Liver (tissue), 9 donors: Measurements from ENCODE around the gene MT3. TPM values are rescaled to one million over a fixed set of nuclear protein-coding genes. Genes with fewer than 3 reads are reported as not detected.
"Not testable (repeated sequence)": the region's sequence is repeated elsewhere in the genome, so short reads cannot be mapped to it uniquely, and the experiment has no call there.

Experiments used
- DNase-seq: peaks from one replicate; pipeline ENCODE4 v3.0.0-alpha.2; 2017; ENCODE audit warnings: low spot score
- H3K27ac ChIP-seq, 2 donors: one replicate each; pipeline ENCODE4 v1.7.0; 2013; ENCODE audit warnings: inconsistent platforms in 2 of 2, low read length in 2 of 2, control low read depth in 1 of 2, low read depth in 1 of 2, mild to moderate bottlenecking in 1 of 2
- H3K27me3 ChIP-seq, 4 donors: one replicate each; pipeline versions ENCODE4 v1.6.1 to v1.7.0; 2013; ENCODE audit warnings: low read length in 3 of 4, inconsistent platforms in 1 of 4, mild to moderate bottlenecking in 1 of 4, moderate library complexity in 1 of 4; ENCODE audit not compliant: control insufficient read depth in 4 of 4, insufficient read depth in 4 of 4
- H3K36me3 ChIP-seq, 4 donors: one replicate each; pipeline versions ENCODE4 v1.6.1 to v1.7.0; 2013; ENCODE audit warnings: low read length in 3 of 4, mild to moderate bottlenecking in 3 of 4, low read depth in 1 of 4, moderate library complexity in 1 of 4; ENCODE audit not compliant: control insufficient read depth in 4 of 4, insufficient read depth in 3 of 4
- H3K4me1 ChIP-seq, 4 donors: one replicate each; pipeline versions ENCODE4 v1.6.1 to v1.7.0; 2013; ENCODE audit warnings: low read length in 3 of 4, mild to moderate bottlenecking in 3 of 4, moderate library complexity in 1 of 4; ENCODE audit not compliant: control insufficient read depth in 4 of 4, insufficient read depth in 4 of 4
- H3K4me3 ChIP-seq, 3 donors: one replicate each; pipeline versions ENCODE4 v1.6.1 to v1.7.0; 2013; ENCODE audit warnings: low read length in 3 of 3, control low read depth in 1 of 3, low read depth in 1 of 3, mild to moderate bottlenecking in 1 of 3
- H3K9ac ChIP-seq, 2 donors: one replicate each; pipeline ENCODE4 v1.7.0; 2013; ENCODE audit warnings: low read length in 2 of 2, mild to moderate bottlenecking in 2 of 2, moderate library complexity in 2 of 2, control low read depth in 1 of 2, low read depth in 1 of 2
- H3K9me3 ChIP-seq, 4 donors: one replicate each; pipeline versions ENCODE4 v1.6.1 to v1.7.0; 2013; ENCODE audit warnings: low read length in 3 of 4; ENCODE audit not compliant: control insufficient read depth in 4 of 4
- EGR1 ChIP-seq, 2 donors: IDR thresholded peaks; 2 replicates each; pipeline ENCODE4 v1.6.1; 2016 to 2018; ENCODE audit warnings: antibody characterized with exemption in 2 of 2, low read depth in 2 of 2
- FOXA2 ChIP-seq: IDR thresholded peaks from 2 replicates; pipeline ENCODE4 v1.6.1; 2016; ENCODE audit warnings: antibody characterized with exemption
- GABPA ChIP-seq, 2 donors: IDR thresholded peaks in 1 of 2; conservative IDR thresholded peaks in 1 of 2; 2 replicates each; pipeline ENCODE4 v1.6.1; 2016; ENCODE audit warnings: antibody characterized with exemption in 2 of 2, mild to moderate bottlenecking in 1 of 2, moderate library complexity in 1 of 2
- HNF4A ChIP-seq, 2 donors: conservative IDR thresholded peaks; 2 replicates each; pipeline ENCODE4 v1.6.1; 2016; ENCODE audit warnings: antibody characterized with exemption in 2 of 2, mild to moderate bottlenecking in 2 of 2
- JUND ChIP-seq, 2 donors: IDR thresholded peaks; 2 replicates each; pipeline ENCODE4 v1.6.1; 2016; ENCODE audit warnings: antibody characterized with exemption in 2 of 2
- RXRA ChIP-seq, 2 donors: IDR thresholded peaks; 2 replicates each; pipeline ENCODE4 v1.6.1; 2017 to 2018; ENCODE audit warnings: antibody characterized with exemption in 2 of 2, mild to moderate bottlenecking in 1 of 2
- SP1 ChIP-seq: IDR thresholded peaks from 2 replicates; pipeline ENCODE4 v1.6.1; 2018; ENCODE audit warnings: antibody characterized with exemption, mild to moderate bottlenecking
- TAF1 ChIP-seq: conservative IDR thresholded peaks from 2 replicates; pipeline ENCODE4 v1.6.1; 2016; ENCODE audit warnings: antibody characterized with exemption, mild to moderate bottlenecking
- YY1 ChIP-seq: IDR thresholded peaks from 2 replicates; pipeline ENCODE4 v1.6.1; 2016; ENCODE audit warnings: antibody characterized with exemption, mild to moderate bottlenecking
- ZBTB33 ChIP-seq: IDR thresholded peaks from 2 replicates; pipeline ENCODE4 v1.6.1; 2016; ENCODE audit warnings: antibody characterized with exemption
- WGBS: extraction: QIAGEN DNeasy Blood & Tissue Kit; methylation state at CpG from one replicate; pipeline ENCODE4 v1.1.7; 2013; 5-methylcytosine and 5-hydroxymethylcytosine counted together
- polyA plus RNA-seq, 2 donors: library from polyadenylated mRNA; stranded (reverse) in 1 of 2; unstranded in 1 of 2; fragments of 200-250 nt in 1 of 2; fragments of >200 nt in 1 of 2; fragmentation: Nextera tagmentation in 1 of 2; extraction: Ambion mirVana in 1 of 2; gene quantifications; one replicate each; pipeline versions ENCODE4 v1.2.1 to v1.2.3, GENCODE V29; 2013 to 2015
- total RNA-seq, 2 donors: library from RNA; depleted of rRNA; stranded (reverse); fragments of >200 nt; gene quantifications; one replicate each; pipeline ENCODE4 v1.2.3, GENCODE V29; 2014
- TF ChIP-seq, protein P1 (sequence below): IDR thresholded peaks from 2 replicates; pipeline ENCODE4 v1.6.1; 2016; ENCODE audit warnings: antibody characterized with exemption, mild to moderate bottlenecking
- donor health status: healthy.
- donor health status: healthy.
- donor health status: healthy.
- donor health status: healthy.
- donor health status: healthy.

Gene MT3
- total and polyA plus RNA-seq, 4 donors, result not detected

DNA sequence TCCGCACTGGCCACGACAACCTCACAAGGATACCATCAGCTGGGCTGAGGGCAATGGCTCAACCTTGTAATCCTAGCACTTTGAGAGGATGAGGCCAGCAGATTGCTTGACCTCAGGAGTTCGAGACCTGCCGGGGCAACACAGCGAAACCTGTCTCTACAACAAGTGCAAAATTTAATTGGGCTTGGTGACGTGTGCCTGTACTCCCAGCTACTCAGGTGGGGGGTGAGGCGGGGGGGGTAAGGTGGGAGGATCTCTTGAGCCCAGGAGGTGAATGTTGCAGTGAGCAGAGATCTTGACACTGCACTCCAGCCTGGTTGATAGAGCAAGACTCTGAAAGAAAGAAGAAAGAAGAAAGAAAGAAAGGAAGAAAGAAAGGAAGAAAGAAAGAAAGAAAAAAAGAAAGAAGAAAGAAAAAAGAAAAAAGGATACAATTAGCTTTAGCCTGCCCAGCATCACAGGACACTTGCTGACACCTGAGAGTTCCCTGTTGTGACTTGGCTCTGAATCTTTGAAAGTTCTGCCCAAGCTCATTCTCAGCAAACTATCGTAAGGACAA is 31.1 kb downstream of the MT3 start:
- 94% methylated on average over 8 of the region's 8 CpGs for WGBS
- TF ChIP-seq JUND (IDR thresholded peaks at IDR 0.05), result no peak
- no peak for TF ChIP-seq EGR1 (IDR thresholded peaks at IDR 0.05; ENCODE audit: low read depth in 2 of 2)
- no peak for TF ChIP-seq HNF4A (conservative IDR thresholded peaks at IDR 0.05)
- TF ChIP-seq TAF1, result no peak
- TF ChIP-seq, protein P1, sequence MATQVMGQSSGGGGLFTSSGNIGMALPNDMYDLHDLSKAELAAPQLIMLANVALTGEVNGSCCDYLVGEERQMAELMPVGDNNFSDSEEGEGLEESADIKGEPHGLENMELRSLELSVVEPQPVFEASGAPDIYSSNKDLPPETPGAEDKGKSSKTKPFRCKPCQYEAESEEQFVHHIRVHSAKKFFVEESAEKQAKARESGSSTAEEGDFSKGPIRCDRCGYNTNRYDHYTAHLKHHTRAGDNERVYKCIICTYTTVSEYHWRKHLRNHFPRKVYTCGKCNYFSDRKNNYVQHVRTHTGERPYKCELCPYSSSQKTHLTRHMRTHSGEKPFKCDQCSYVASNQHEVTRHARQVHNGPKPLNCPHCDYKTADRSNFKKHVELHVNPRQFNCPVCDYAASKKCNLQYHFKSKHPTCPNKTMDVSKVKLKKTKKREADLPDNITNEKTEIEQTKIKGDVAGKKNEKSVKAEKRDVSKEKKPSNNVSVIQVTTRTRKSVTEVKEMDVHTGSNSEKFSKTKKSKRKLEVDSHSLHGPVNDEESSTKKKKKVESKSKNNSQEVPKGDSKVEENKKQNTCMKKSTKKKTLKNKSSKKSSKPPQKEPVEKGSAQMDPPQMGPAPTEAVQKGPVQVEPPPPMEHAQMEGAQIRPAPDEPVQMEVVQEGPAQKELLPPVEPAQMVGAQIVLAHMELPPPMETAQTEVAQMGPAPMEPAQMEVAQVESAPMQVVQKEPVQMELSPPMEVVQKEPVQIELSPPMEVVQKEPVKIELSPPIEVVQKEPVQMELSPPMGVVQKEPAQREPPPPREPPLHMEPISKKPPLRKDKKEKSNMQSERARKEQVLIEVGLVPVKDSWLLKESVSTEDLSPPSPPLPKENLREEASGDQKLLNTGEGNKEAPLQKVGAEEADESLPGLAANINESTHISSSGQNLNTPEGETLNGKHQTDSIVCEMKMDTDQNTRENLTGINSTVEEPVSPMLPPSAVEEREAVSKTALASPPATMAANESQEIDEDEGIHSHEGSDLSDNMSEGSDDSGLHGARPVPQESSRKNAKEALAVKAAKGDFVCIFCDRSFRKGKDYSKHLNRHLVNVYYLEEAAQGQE, result no peak
- TF ChIP-seq YY1, result no peak
- no peak for TF ChIP-seq GABPA (IDR thresholded peaks at IDR 0.05 in 1 of 2, conservative IDR thresholded peaks at IDR 0.05 in 1 of 2)
- TF ChIP-seq FOXA2, result no peak
- TF ChIP-seq ZBTB33, result no peak
- Histone ChIP-seq H3K9ac (no peak overlapping the region), H3K27me3 (no peaks in the 10 kb centered on the region), H3K9me3 (no peaks in the 10 kb centered on the region), H3K4me1 (peaks cover 0 to 36% (median 14%) of the 10 kb centered on the region in 4 donors), H3K4me3 (no peak overlapping the region), H3K27ac (no peak overlapping the region), H3K36me3 (no peaks in the 10 kb centered on the region)
- DNase-seq, result no peak

DNA sequence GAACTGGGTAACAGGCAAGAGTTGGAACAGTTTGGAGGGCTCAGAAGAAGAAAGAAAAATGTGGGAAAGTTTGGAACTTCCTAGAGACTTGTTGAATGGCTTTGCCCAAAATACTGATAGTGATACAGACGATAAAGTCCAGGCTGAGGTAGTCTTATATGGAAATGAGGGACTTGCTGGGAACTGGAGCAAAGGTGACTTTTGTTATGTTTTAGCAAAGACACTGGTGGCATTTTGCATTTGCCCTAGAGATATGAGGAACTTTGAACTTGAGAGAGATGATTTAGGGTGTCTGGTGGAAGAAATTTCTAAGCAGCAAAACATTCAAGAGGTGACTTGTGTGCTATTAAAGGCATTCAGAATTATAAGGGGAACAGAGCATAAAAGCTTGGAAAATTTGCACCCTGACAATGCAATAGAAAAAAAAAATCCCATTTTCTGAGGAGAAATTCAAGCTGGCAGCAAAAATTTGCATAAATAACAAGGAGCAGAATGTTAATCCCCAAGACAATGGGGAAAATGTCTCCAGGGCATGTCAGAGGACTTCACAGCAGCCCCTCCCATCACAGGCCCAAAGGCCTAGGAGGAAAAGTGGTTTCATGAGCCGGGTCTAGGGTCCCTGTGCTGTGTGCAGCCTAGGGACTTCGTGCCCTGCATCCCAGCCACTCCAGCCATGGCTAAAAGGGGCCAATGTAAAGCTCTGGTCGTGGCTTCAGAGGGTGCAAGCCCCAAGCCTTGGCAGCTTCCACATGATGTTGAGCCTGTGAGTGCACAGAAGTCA is 32.5 kb downstream of the MT3 start:
- not testable (repeated sequence) for H3K36me3 ChIP-seq, DNase-seq, H3K4me3 ChIP-seq, H3K9me3 ChIP-seq, H3K9ac ChIP-seq, H3K27me3 ChIP-seq
- peak overlapping the region; percentile 19 to 54 for H3K27ac ChIP-seq
- peak; percentile 43 for TF ChIP-seq SP1
- peak; percentile 26 to 58 for TF ChIP-seq RXRA (IDR thresholded peaks at IDR 0.05)
- TF ChIP-seq HNF4A (conservative IDR thresholded peaks at IDR 0.05), result peak; percentile 39 to 50
- 75% methylated on average over 4 of the region's 4 CpGs for WGBS
- H3K4me1 ChIP-seq, result peaks cover 0 to 33% (median 12%) of the 10 kb centered on the region in 4 donors

DNA sequence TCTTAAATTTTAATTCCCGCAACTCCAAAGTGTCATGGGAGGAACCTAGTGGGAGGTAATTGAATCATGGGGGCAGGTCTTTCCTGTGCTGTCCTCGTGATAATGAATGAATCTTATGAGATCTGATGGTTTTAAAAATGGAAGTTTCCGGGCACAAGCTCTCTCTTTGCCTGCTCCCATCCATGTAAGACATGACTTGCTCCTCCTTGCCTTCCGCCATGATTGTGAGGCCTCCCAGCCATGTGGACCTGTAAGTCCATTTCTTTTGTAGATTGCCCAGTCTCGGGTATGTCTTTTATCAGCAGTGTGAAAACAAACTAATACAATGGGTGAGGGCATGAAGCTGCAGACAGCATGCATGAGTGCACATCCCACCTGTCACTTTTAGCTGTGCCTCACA is 33.9 kb downstream of the MT3 start:
- H3K27ac ChIP-seq, H3K4me3 ChIP-seq, H3K9ac ChIP-seq, H3K9me3 ChIP-seq, H3K36me3 ChIP-seq, DNase-seq, H3K27me3 ChIP-seq: not testable (repeated sequence)
- peaks cover 0 to 22% (median 6%) of the 10 kb centered on the region in 4 donors for H3K4me1 ChIP-seq
- 95% methylated on average over 5 of the region's 5 CpGs for WGBS
